Prostate gland (tissue), 2 donors: ENCODE data around the gene NTNG1. TPM values are rescaled to one million over a fixed set of nuclear protein-coding genes. Genes with fewer than 3 reads are reported as not detected.

Source experiments
- DNase-seq: peaks from one replicate; pipeline ENCODE4 v3.0.0-alpha.2; 2019; ENCODE audit warnings: low spot score
- H3K27ac ChIP-seq, 2 donors: fragments of 200-600 bp; sonication (generic); 2 replicates each; pipeline ENCODE4 v1.5.1; 2017 to 2019
- H3K27me3 ChIP-seq: fragments of 200-600 bp; sonication (generic); replicated peaks from 2 replicates; pipeline ENCODE4 v1.5.1; 2019; ENCODE audit not compliant: insufficient read depth
- H3K36me3 ChIP-seq, 2 donors: fragments of 200-600 bp; sonication (generic); 1 replicate in 1 of 2; 2 replicates in 1 of 2; pipeline versions ENCODE4 v1.5.1 to v1.8.1; 2017 to 2019
- H3K4me1 ChIP-seq: fragments of 200-600 bp; sonication (generic); replicated peaks from 2 replicates; pipeline ENCODE4 v1.5.1; 2019
- H3K4me3 ChIP-seq, 2 donors: fragments of 200-600 bp; sonication (generic); 2 replicates each; pipeline ENCODE4 v1.5.1; 2017 to 2019
- H3K9me3 ChIP-seq: fragments of 200-600 bp; sonication (generic); 2 replicates; pipeline ENCODE4 v1.5.1; 2017
- POLR2A ChIP-seq: fragments of 450-650 bp; IDR thresholded peaks from one replicate; pipeline ENCODE4 v1.6.1; 2016; ENCODE audit warnings: antibody characterized with exemption, mild to moderate bottlenecking
- POLR2AphosphoS5 ChIP-seq: sonication (generic); formaldehyde crosslinking; IDR thresholded peaks from one replicate; pipeline ENCODE4 v1.6.1; 2017; ENCODE audit warnings: antibody characterized with exemption
- WGBS: methylation state at CpG from one replicate; pipeline ENCODE4 v1.1.5; 2018; 5-methylcytosine and 5-hydroxymethylcytosine counted together
- intact Hi-C: fragments of 100-400 bp; cut with DNase I; formaldehyde crosslinking; loops from one replicate; pipeline ENCODE4 v1.14.2; 2022
- total RNA-seq, 2 donors: library from RNA; depleted of rRNA; stranded (reverse); fragments of >200 nt; gene quantifications; one replicate each; pipeline ENCODE4 v1.1.0, GENCODE V29; 2016
- TF ChIP-seq, protein P1 (sequence below), 4 experiments: fragments of 200-600 bp in 2 of 4; fragments of 450-650 bp in 2 of 4; sonication (generic) in 2 of 4; IDR thresholded peaks; 1 replicate in 3 of 4; 2 replicates in 1 of 4; pipeline ENCODE4 v1.5.1; 2016 to 2019; ENCODE audit warnings: antibody characterized with exemption in 4 of 4, mild to moderate bottlenecking in 2 of 4, moderate library complexity in 2 of 4

NTNG1 gene
- total RNA-seq, 2 donors from 2014 or later, result 2.6 to 5.1 TPM

DNA sequence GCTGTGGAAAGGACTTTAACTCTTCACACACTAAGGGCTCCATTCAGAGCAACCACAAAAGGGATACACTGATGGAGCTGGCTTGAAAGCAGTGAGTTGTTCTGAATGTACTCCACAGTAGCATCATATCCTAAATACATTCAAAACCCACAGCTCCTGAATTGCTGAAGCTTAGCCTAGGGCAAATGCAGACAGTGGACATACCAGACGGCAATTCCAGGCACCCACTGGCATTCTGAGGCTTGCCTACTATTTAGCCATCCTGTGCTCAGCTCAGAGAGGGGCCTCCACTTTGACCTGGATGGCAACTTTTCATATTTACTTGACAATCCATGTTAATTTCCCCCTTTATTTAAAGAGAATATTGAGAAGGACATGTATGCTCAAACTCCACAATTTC is 303.5 kb downstream of the NTNG1 start:
- H3K36me3 ChIP-seq, result no peaks in the 10 kb centered on the region
- H3K4me1 ChIP-seq, result no peaks in the 10 kb centered on the region
- H3K27ac ChIP-seq, result no peak overlapping the region
- no peak for TF ChIP-seq POLR2A
- TF ChIP-seq POLR2AphosphoS5, result no peak
- TF ChIP-seq, protein P1, sequence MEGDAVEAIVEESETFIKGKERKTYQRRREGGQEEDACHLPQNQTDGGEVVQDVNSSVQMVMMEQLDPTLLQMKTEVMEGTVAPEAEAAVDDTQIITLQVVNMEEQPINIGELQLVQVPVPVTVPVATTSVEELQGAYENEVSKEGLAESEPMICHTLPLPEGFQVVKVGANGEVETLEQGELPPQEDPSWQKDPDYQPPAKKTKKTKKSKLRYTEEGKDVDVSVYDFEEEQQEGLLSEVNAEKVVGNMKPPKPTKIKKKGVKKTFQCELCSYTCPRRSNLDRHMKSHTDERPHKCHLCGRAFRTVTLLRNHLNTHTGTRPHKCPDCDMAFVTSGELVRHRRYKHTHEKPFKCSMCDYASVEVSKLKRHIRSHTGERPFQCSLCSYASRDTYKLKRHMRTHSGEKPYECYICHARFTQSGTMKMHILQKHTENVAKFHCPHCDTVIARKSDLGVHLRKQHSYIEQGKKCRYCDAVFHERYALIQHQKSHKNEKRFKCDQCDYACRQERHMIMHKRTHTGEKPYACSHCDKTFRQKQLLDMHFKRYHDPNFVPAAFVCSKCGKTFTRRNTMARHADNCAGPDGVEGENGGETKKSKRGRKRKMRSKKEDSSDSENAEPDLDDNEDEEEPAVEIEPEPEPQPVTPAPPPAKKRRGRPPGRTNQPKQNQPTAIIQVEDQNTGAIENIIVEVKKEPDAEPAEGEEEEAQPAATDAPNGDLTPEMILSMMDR (IDR thresholded peaks at IDR 0.05), result no peak
- no peaks in the 10 kb centered on the region for H3K9me3 ChIP-seq
- WGBS, result 96% methylated on average over 1 of the region's 1 CpG
- H3K4me3 ChIP-seq, result no peak overlapping the region
- no peaks in the 10 kb centered on the region for H3K27me3 ChIP-seq
- intact Hi-C loops, result no loop called here
- DNase-seq, result no peak

DNA sequence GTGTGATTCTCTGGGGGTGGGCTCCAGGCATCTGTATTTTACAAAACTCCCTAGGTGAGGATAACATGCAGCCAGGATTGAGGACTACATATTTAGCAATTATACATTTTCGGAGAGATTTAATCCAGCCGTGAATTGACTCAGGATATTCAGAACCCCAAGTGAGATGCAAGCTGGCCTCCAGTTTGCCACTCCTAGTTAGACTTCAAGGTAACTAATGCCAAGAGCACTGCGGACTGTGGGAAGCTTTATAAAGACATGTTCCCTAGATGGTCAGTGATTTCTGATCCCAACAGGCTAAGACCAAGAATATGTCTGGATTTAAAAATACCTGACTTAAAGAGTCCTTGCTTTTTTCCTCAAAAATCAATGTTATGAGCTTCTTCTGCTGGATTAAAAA is 308.5 kb downstream of the NTNG1 start:
- no peak for TF ChIP-seq POLR2A
- TF ChIP-seq POLR2AphosphoS5, result no peak
- TF ChIP-seq, protein P1 (IDR thresholded peaks at IDR 0.05), result no peak
- Histone ChIP-seq H3K4me3 (no peak overlapping the region), H3K4me1 (no peaks in the 10 kb centered on the region), H3K27ac (no peak overlapping the region), H3K36me3 (no peaks in the 10 kb centered on the region), H3K9me3 (no peaks in the 10 kb centered on the region), H3K27me3 (no peaks in the 10 kb centered on the region)
- no peak for DNase-seq
- WGBS, result 90% methylated on average over 3 of the region's 3 CpGs
- intact Hi-C loops, result no loop called here

DNA sequence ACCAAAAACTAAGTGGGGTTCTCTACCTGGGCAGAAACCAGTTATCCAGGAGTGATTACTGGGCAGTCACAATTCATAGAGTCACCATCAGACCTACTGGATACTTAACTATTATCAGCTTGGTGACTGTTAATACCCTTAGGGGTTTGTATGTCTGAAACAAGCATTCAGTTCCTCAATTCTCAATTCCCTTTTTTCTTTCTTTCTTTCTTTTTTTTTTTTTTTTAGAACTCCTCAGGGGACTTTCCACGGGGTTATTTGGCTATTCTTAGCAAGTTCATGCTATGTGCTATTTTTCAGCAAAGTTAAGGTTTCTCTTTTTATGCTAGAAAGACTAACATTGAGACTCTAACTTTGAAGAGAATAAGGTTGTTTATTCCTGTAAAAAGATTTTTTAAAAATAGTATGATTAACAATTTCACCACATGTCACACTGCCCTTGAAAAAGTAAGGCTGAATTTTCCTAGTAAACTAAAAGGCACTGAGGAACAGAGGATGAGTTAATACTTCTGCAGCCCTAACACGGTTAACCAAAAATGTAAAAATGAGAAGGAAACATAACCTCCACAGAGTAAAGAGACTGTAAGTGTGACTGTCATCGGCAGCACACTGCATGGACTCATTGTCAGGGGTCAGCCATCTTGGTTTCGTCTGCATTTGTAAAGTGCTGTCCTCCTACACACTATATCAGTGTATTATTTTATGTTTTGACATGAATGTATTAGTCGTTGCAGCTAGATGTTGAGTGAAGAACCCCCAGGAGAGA is 310.2 kb downstream of the NTNG1 start:
- TF ChIP-seq POLR2AphosphoS5 (no peak), POLR2A (no peak)
- TF ChIP-seq, protein P1 (IDR thresholded peaks at IDR 0.05), result no peak
- no peaks in the 10 kb centered on the region for H3K9me3 ChIP-seq
- DNase-seq, result no peak
- no peaks in the 10 kb centered on the region for H3K27me3 ChIP-seq
- 76% methylated on average over 5 of the region's 5 CpGs for WGBS
- no peak overlapping the region for H3K27ac ChIP-seq
- H3K36me3 ChIP-seq, result no peaks in the 10 kb centered on the region
- intact Hi-C loops, result no loop called here
- H3K4me3 ChIP-seq, result no peak overlapping the region
- no peaks in the 10 kb centered on the region for H3K4me1 ChIP-seq

DNA sequence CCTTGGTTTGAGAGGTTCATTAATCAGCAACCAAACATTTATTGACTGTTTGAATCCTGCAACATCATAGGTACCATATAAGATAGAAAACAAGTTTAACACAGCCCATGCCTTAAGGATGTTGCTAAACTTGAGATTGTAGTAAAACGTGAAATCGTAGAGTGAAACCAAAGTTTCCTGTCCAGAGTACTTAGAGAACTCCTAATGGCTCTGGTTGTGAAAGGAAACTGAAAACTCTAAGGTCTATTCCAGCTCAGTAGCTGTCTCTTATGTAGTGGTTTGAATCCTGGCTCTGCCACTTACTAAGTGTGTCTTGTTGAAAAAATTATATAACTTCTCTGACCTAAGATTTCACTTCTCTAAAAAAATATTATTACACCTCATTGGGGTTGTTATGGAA is 310.9 kb downstream of the NTNG1 start:
- no peak for TF ChIP-seq POLR2A
- TF ChIP-seq POLR2AphosphoS5, result no peak
- TF ChIP-seq, protein P1 (IDR thresholded peaks at IDR 0.05), result no peak
- no peaks in the 10 kb centered on the region for H3K9me3 ChIP-seq
- no peak overlapping the region for H3K27ac ChIP-seq
- no peaks in the 10 kb centered on the region for H3K27me3 ChIP-seq
- H3K4me1 ChIP-seq, result no peaks in the 10 kb centered on the region
- intact Hi-C loops, result no loop called here
- DNase-seq, result no peak
- no peak overlapping the region for H3K4me3 ChIP-seq
- WGBS, result 86% methylated on average over 2 of the region's 2 CpGs
- no peaks in the 10 kb centered on the region for H3K36me3 ChIP-seq

DNA sequence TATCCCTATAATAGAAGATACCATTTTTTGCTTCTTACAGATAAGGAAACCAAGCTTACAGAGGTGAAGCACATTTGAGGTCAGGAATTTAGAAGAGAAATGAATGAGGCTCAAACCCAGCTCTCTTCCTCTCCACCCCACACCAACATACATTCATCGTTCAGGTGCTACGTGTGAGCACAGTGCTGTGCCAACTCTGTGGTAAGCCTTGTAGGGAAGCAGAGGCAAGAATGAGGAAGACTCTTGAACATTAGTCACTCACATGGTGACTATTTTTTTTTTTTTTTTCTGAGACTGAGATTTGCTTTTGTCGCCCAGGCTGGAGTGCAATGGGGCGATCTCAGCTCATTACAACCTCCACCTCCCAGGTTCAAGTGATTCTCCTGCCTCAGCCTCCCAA is 314.0 kb downstream of the NTNG1 start:
- no peak overlapping the region for H3K27ac ChIP-seq

More for the DNA sequence above, 314.0 kb downstream of the NTNG1 start:
- TF ChIP-seq POLR2AphosphoS5, result no peak
- TF ChIP-seq POLR2A, result no peak
- TF ChIP-seq, protein P1 (IDR thresholded peaks at IDR 0.05), result no peak
- WGBS, result 71% methylated on average over 4 of the region's 4 CpGs
- Histone ChIP-seq H3K27me3 (no peaks in the 10 kb centered on the region), H3K36me3 (no peaks in the 10 kb centered on the region), H3K4me1 (no peaks in the 10 kb centered on the region), H3K9me3 (no peaks in the 10 kb centered on the region), H3K4me3 (no peak overlapping the region)
- no peak for DNase-seq
- intact Hi-C loops, result no loop called here
